GM08714 (cell line): ENCODE data around the gene POFUT1.
A peak's percentile ranks its signal among the peaks of the same experiment; 100 is the strongest.
"Not testable (repeated sequence)": the region's sequence is repeated elsewhere in the genome, so short reads cannot be mapped to it uniquely, and the experiment has no call there.

Experiments used
- H3K4me3 ChIP-seq: fragments of 200-500 bp; sonication (Bioruptor generic); 2 replicates; pipeline ENCODE4 v1.5.1; 2014; ENCODE audit warnings: mild to moderate bottlenecking, low read length, inconsistent platforms
- ZNF274 ChIP-seq: IDR thresholded peaks from 2 replicates; pipeline ENCODE4 v1.6.1; 2012; ENCODE audit warnings: mild to moderate bottlenecking, low read depth, low read length

Gene POFUT1

DNA sequence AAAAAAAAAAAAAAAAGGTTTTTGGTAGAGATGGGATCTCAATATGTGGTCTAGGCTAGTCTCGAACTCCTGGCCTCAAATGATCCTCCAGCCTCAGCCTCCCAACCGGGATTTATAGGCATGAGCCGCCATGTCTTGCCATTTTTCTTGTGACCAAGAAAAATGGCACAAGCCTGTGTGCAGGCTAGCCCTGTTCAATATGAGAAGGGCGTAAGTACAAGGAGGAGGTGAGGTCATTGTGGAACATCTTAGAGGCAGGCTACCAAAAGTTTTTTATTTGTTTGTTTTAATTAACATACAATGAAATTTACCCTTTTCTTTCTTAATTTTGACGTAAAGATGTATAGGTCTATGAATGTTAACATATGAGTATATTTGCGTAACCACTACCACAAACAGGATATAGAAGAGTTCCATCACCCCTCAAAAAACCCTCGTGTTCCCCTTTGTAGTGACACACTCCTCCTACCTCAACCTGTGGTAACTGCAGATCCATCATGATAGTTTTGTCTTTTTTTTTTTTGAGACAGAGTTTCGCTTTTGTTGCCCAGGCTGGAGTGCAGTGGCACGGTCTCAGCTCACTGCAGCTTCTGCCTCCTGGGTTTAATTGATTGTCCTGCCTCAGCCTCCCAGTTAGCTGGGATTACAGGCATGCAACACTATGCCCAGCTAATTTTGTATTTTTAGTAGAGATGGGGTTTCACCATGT lies 41.5 kb downstream of the POFUT1 start:
- no peak for TF ChIP-seq ZNF274
- H3K4me3 ChIP-seq = no peak overlapping the region

DNA sequence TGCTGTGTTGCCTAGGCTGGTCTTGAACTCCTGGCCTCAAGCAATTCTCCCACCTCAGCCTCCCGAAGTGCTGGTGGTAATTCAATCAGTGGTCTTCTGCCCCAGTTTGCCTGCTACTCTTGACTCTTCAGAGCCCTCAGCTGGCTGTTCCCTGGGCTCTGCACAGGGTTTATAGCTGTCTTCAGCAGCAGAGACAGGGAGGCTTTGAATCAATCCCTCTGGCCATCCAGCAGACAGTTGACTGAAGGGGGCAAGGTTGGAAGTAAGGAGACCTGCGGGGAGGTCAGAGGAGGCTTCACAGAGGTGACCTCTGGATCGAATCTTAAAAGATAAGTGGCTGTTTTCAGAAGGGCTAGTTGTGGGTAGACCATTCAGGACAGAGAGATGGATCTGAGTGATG lies 43.8 kb downstream of the POFUT1 start:
- H3K4me3 ChIP-seq = no peak overlapping the region
- no peak for TF ChIP-seq ZNF274

DNA sequence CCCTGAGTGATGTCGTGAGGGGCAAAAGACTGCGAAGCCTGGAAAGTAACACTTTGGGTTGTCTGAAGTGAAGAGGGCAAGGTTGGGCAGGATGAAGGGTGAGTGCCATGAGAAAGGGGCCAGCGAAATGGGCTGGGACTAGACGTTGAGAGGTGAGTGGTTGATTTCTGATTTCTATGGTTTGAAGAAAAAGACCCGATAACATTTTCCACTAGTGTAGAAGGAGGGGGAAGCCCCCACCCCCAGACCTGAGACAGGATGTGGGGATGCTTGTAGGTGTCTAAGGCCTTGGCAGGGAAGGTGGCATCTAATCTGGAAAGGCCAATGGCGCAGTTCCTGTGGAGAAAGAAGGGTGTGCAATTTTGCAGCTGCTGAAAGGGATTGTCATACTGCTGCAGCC lies 44.5 kb downstream of the POFUT1 start:
- H3K4me3 ChIP-seq = no peak overlapping the region
- no peak for TF ChIP-seq ZNF274

DNA sequence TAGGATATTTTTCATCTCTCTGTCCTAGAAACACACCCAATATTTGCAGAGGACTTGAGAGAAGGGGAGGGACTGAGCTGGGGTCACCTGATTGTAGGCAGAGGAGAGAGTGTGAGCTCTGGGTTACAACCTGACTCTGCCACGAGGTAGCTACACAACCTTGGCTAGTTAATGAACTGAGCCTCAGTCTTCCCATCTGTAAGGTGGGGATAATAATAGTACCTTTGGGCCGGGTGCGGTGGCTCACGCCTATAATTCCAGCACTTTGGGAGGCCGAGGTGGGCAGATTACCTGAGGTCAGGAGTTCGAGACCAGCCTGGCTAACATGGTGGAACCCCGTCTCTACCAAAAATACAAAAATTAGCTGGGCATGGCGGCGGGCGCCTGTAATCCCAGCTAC lies 53.3 kb downstream of the POFUT1 start:
- H3K4me3 ChIP-seq = not testable (repeated sequence)

DNA sequence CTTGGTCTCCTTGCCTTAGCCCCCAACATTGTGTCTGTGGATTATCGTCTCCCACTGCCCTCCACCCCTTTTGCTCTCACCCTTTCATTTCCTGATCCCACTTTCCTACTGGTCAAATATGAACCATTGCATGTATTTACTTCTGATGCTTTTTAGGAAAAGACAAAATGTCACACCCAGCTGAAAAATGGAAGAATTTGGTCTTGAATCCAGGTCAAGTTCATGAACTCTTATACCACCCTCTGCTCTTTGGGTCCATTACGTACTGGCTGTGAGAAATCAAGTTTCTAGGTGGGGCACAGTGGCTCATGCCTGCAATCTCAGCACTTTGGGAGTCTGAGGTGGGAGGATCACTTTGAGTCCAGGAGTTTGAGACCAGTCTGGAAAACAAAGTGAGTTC lies 54.0 kb downstream of the POFUT1 start:
- TF ChIP-seq ZNF274 = no peak
- no peak overlapping the region for H3K4me3 ChIP-seq

DNA sequence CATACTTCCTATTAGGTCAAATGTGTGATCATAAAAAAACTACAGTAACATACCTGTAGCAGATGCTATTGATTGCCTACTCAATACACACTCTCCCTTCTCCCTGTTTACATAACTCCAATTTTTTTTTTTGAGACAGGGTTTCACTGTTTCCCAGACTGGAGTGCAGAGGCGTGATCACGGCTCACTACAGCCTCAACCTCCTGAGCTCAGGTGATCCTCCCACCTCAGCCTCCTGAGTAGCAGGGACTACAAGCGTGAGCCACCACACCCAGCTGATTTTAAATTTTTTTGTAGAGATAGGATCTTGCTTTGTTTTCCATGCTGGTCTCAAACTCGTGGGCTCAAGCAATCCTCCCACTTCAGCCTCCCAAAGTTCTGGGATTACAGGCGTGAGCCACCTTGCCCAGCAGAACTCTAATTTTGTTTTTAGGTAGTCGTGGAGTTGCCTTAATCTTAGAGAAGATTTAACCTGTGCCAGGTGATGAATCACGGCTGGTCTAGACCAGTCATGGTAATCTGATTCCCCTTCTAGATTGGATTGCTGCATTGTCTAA lies 55.8 kb downstream of the POFUT1 start:
- TF ChIP-seq ZNF274 = no peak

DNA sequence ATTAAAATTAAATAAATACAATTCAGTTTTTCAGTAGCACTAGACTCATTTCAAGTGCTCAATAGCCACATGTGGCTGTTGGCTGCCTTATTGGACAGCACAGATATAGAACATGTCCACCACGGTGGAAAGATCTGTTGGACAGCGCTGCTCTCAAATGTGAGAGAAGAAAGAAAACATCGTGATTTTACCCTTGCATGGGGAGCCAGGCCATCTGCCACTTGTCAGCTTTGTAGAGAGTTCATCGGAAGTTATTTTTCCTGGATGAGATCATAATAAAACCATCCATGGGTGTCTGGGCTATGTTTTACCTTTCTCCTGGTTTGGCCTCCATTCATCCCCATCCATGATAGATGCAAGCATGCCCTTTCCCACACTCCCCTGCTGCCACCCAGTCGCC lies 63.9 kb downstream of the POFUT1 start:
- H3K4me3 ChIP-seq = no peak overlapping the region
- TF ChIP-seq ZNF274 = no peak

More for the DNA sequence above, 55.8 kb downstream of the POFUT1 start:
- H3K4me3 ChIP-seq = no peak overlapping the region

DNA sequence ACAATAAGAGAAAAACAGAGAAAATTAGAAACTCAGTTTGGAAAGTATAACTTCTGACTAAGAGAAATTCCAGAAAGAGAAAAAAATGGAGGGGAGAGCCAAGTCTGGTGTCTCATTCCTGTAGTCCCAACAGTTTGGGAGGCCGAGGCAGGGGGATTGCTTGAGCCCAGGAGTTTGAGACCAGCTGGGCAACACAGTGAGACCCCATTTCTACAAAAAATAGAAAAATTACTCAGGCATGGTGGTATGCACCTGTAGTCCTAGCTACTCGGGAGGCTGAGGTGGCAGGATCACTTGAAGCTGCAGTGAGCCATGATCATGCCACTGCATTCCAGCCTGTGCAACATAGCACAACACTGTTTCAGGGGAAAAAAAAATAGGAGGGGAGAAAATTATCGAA lies 66.7 kb downstream of the POFUT1 start:
- no peak overlapping the region for H3K4me3 ChIP-seq
- no peak for TF ChIP-seq ZNF274

DNA sequence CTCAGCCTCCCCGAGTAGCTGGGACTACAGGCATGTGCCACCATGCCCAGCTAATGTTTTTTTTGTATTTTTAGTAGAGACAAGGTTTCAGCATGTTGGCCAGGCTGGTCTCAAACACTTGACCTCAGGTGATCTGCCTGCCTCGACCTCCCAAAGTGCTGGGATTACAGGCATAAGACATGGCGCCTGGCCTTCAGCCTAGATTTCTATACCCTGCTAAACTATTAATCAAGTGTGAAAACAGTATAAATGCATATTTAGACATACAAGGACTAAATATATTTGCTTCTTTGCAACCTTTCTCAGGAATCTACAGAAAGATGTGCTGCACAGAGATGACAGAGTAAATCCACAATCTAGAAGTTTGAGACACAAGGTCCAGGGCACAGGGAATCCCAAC lies 67.5 kb downstream of the POFUT1 start:
- H3K4me3 ChIP-seq = not testable (repeated sequence)

DNA sequence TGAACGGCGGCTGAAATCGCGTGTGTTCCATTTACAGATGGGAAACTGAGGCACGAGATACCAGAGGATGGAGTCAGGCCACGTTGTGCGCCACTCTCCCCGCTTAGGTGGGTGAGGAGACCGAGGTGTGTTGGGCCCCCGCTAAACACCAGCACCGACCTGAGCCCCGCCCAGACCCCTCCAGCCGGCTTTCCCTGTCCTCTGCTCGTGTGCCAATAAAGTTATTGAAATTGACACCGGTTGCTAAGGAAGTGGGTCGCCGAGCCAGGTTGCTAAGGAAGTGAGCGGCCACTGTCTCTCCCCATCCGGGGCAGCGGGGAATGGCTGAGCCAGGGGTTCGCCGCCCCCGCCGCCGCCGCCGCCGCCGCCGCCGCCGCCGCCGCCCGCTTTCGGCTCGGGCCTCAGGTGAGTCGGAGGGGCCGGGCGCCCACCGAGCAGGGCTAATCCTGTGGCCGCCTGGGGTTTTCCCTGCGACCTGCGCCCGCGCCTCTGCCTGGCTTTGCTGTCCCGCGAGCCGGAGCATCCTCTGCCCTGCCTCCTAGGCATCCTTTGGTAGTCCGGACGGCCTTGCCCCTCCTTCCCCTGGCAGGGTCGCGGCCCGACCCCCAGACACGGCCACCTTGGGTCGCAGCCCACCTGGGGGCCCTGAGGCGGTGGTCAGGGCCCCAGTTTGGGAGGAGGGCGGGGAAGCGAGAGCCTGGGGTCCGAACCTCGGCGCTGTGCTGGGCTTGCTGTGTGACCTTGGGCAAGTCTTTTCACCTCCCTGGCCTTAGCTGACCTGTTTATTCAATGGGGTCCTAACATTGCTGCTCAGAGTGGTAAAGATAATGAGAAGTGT lies 69.9 kb downstream of the POFUT1 start, which contains the start of gene KIF3B:
KIF3B (plus strand) TSS at position 291 of the 838 bp plus-strand sequence. CDS start 32,127 bp downstream, outside the sequence.
- H3K4me3 ChIP-seq = peak within 1 kb of the TSS; percentile 98
- TF ChIP-seq ZNF274 = no peak

DNA sequence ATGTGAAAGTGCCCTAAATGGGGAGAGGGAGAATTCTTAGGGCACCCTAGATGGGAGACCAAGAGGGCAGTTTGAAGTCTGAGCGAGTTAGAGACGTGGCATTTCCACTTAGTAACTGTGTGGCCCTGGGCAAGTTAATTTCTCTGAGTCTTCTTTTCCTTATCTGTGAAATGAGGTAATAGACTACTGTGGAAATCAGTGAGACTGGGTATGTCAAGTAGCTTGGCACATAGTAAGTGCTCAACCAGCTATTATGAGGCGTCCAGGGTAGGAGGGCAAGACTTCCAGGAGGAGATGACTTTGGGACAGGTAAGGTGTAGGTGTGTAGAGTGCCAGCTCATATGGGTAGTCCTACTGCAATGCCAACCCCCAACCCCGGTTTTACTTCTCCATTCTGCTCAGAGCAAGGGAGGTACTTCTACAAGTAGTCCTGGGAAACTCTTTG lies 70.5 kb downstream of the POFUT1 start:
- no peak for TF ChIP-seq ZNF274
- H3K4me3 ChIP-seq = peak overlapping the region; percentile 98

DNA sequence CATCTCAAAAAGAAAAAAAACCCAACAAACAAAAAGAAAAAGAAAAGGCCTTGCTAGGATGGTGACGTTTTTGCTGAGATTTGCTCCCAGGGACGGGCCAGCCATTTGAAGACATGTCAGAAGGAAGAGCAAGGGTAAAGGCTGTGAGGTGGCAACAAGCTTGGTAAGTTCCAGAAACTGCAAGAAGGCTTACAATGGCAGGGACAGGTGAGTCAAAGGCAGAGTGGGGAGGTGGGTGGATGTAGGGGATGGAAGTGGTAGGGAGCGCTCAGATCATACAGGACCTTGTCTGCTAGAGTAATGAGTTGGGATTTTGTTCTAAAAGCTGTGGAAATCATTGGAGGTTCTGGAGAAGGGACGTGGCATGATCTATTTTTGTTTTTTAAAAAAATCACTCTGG lies 74.0 kb downstream of the POFUT1 start:
- H3K4me3 ChIP-seq = no peak overlapping the region
- TF ChIP-seq ZNF274 = no peak

DNA sequence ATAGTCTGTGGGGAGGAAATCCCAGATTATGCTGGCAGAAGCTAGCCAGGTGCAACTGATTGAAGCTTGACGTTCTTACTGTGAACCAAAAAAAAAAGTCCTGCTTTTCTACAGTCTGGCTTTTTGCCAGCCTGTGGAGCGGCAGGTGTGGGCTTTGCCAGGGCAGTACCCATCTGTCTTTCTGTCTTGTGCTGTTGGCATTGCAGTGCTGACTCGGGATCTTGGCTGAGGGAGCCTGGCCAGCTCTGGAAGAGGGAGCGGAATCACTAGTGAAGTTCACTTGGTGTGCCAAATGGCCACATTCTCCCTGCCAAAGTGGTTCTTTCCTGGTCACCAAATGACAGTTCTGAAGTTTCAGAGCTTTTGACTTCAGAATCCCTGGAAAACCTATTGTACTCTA lies 74.8 kb downstream of the POFUT1 start:
- H3K4me3 ChIP-seq = no peak overlapping the region
- no peak for TF ChIP-seq ZNF274

DNA sequence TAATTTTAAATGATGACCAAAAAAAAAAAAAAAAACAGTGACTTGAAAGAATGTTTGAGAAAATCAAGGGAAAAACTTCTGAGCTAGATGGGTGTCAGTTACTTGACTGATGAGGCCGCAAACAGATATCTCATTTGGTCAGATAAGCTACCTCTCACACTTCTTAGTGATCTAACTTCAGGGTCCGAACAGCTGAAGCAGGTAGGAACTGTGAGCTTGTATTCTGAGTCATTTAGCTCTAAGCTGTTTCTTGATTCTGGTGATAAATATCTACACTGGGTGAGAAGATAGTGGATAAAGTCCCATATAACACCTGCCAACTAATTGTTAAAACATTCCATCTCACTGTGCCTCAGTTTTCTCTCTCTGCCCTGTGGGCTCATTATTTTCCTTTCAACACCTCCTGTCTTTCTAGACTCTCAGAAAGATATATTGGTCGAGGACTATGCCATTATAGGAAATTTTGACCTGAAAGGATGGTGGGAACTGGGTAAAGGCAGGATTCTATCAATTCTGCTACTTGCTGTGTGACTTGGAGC lies 77.5 kb downstream of the POFUT1 start:
- peak overlapping the region; percentile 35; the same call in 1 of the 2 replicates for H3K4me3 ChIP-seq
- TF ChIP-seq ZNF274 = no peak
